MM.1S (cell line): Measurements from ENCODE around the gene INTS11.

Experiments
- CTCF ChIP-seq: fragments of 300-600 bp; sonication (generic); IDR thresholded peaks from 2 replicates; pipeline ENCODE4 v1.5.1; 2016; ENCODE audit warnings: antibody characterized with exemption, low read length, mixed read lengths
- EZH2 ChIP-seq: fragments of 300-600 bp; sonication (generic); optimal IDR thresholded peaks from 2 replicates; pipeline ENCODE3; 2017; ENCODE audit warnings: low read depth, mild to moderate bottlenecking, antibody characterized with exemption, low read length, mixed read lengths

GRCh38 chr1:1331068-1331965 is 6.9 kb upstream of the INTS11 start, which contains the start of gene TAS1R3:
- TF ChIP-seq CTCF (no peak), EZH2 (no peak)
